Femur (tissue), 1 donor: Measurements from ENCODE around the gene ELAC1.
"Not testable (repeated sequence)": the region's sequence is repeated elsewhere in the genome, so short reads cannot be mapped to it uniquely, and the experiment has no call there.

ENCODE experiments used
- DNase-seq: peaks from one replicate; pipeline ENCODE4 v3.0.0-alpha.2; 2017

Gene ELAC1

GRCh38 chr18:50973367-50974126 is 5.7 kb downstream of the ELAC1 start:
- no peak for DNase-seq

- no peak for DNase-seq
Observed at GRCh38 chr18:50977037-50977760, 9.4 kb downstream of the ELAC1 start.

GRCh38 chr18:50981381-50981780 is 13.5 kb downstream of the ELAC1 start:
- DNase-seq: no peak

- no peak for DNase-seq
Observed at GRCh38 chr18:50982086-50982801, 14.4 kb downstream of the ELAC1 start.

GRCh38 chr18:50982802-50983179 is 15.0 kb downstream of the ELAC1 start:
- DNase-seq: no peak

- DNase-seq: no peak
Observed at GRCh38 chr18:50986360-50987087, 18.7 kb downstream of the ELAC1 start.

- no peak for DNase-seq
Observed at GRCh38 chr18:50987261-50987660, 19.4 kb downstream of the ELAC1 start.

GRCh38 chr18:50989711-50990110 is 21.9 kb downstream of the ELAC1 start:
- no peak for DNase-seq

GRCh38 chr18:50992351-50992762 is 24.5 kb downstream of the ELAC1 start:
- DNase-seq: no peak

GRCh38 chr18:50994031-50994430 is 26.2 kb downstream of the ELAC1 start:
- DNase-seq: no peak

- not testable (repeated sequence) for DNase-seq
Observed at GRCh38 chr18:51003174-51003573, 35.3 kb downstream of the ELAC1 start.

GRCh38 chr18:51006061-51006818 is 38.4 kb downstream of the ELAC1 start:
- DNase-seq: no peak

- DNase-seq: no peak
Observed at GRCh38 chr18:51006948-51007789, 39.3 kb downstream of the ELAC1 start.

- DNase-seq: no peak
Observed at GRCh38 chr18:51007790-51008139, 39.9 kb downstream of the ELAC1 start.

- DNase-seq: no peak
Observed at GRCh38 chr18:51009072-51009471, 41.2 kb downstream of the ELAC1 start.

GRCh38 chr18:51010218-51010617 is 42.4 kb downstream of the ELAC1 start:
- no peak for DNase-seq

- no peak for DNase-seq
Observed at GRCh38 chr18:51011709-51012108, 43.9 kb downstream of the ELAC1 start.

- DNase-seq: no peak
Observed at GRCh38 chr18:51012441-51012840, 44.6 kb downstream of the ELAC1 start.

- no peak for DNase-seq
Observed at GRCh38 chr18:51013259-51013658, 45.4 kb downstream of the ELAC1 start.

- DNase-seq: no peak
Observed at GRCh38 chr18:51017140-51017879, 49.5 kb downstream of the ELAC1 start.

GRCh38 chr18:51020536-51020935 is 52.7 kb downstream of the ELAC1 start:
- DNase-seq: no peak
